ENCODE results near the gene ATP4B. TPM values are rescaled to one million over a fixed set of nuclear protein-coding genes. Genes with fewer than 3 reads are reported as not detected.

ATP4B gene
- polyA plus RNA-seq, 2 of the 4 experiments (the other 2 are of a cell fraction): not detected

- ATAC-seq (no peak), DNase-seq (ENCODE audit: low read depth in 1 of 2, low spot score in 1 of 2) (no peak), FAIRE-seq (no peak)
- no peak overlapping the region for H3K4me3 ChIP-seq
- TF ChIP-seq RNF2 (IDR thresholded peaks at IDR 0.05; ENCODE audit: borderline replicate concordance, low read depth): no peak
- no peak for TF ChIP-seq HOXA7 (CRISPR knock-in tag; IDR thresholded peaks at IDR 0.05)
- TF ChIP-seq, protein P1, sequence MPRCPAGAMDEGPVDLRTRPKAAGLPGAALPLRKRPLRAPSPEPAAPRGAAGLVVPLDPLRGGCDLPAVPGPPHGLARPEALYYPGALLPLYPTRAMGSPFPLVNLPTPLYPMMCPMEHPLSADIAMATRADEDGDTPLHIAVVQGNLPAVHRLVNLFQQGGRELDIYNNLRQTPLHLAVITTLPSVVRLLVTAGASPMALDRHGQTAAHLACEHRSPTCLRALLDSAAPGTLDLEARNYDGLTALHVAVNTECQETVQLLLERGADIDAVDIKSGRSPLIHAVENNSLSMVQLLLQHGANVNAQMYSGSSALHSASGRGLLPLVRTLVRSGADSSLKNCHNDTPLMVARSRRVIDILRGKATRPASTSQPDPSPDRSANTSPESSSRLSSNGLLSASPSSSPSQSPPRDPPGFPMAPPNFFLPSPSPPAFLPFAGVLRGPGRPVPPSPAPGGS (IDR thresholded peaks at IDR 0.05): no peak
- no peak for TF ChIP-seq HDAC2 (IDR thresholded peaks at IDR 0.05)
- TF ChIP-seq, protein P2, sequence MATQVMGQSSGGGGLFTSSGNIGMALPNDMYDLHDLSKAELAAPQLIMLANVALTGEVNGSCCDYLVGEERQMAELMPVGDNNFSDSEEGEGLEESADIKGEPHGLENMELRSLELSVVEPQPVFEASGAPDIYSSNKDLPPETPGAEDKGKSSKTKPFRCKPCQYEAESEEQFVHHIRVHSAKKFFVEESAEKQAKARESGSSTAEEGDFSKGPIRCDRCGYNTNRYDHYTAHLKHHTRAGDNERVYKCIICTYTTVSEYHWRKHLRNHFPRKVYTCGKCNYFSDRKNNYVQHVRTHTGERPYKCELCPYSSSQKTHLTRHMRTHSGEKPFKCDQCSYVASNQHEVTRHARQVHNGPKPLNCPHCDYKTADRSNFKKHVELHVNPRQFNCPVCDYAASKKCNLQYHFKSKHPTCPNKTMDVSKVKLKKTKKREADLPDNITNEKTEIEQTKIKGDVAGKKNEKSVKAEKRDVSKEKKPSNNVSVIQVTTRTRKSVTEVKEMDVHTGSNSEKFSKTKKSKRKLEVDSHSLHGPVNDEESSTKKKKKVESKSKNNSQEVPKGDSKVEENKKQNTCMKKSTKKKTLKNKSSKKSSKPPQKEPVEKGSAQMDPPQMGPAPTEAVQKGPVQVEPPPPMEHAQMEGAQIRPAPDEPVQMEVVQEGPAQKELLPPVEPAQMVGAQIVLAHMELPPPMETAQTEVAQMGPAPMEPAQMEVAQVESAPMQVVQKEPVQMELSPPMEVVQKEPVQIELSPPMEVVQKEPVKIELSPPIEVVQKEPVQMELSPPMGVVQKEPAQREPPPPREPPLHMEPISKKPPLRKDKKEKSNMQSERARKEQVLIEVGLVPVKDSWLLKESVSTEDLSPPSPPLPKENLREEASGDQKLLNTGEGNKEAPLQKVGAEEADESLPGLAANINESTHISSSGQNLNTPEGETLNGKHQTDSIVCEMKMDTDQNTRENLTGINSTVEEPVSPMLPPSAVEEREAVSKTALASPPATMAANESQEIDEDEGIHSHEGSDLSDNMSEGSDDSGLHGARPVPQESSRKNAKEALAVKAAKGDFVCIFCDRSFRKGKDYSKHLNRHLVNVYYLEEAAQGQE (IDR thresholded peaks at IDR 0.05): no peak
- TF ChIP-seq FOXS1 (CRISPR knock-in tag; IDR thresholded peaks at IDR 0.05): no peak
- TF ChIP-seq FOSL2 (IDR thresholded peaks at IDR 0.05): no peak
- no peak for TF ChIP-seq FOSL2 (CRISPR knock-in tag; IDR thresholded peaks at IDR 0.05)
- no peak for TF ChIP-seq PHF8 (IDR thresholded peaks at IDR 0.05; ENCODE audit: borderline replicate concordance, low read depth)
- no peak for TF ChIP-seq POLR2A (IDR thresholded peaks at IDR 0.05; ENCODE audit: low read length)
- TF ChIP-seq MYC (IDR thresholded peaks at IDR 0.05; ENCODE audit: borderline replicate concordance, low read length): no peak
- TF ChIP-seq CBX8 (IDR thresholded peaks at IDR 0.05): no peak
- no peak for TF ChIP-seq KDM5A (IDR thresholded peaks at IDR 0.05)
- TF ChIP-seq EHMT2 (IDR thresholded peaks at IDR 0.05; ENCODE audit: low read depth): no peak
- no peak for TF ChIP-seq TFCP2L1 (CRISPR knock-in tag; IDR thresholded peaks at IDR 0.05)
- TF ChIP-seq NFE2L2 (conservative IDR thresholded peaks at IDR 0.05; ENCODE audit: low read length): no peak
- TF ChIP-seq TP53 (CRISPR knock-in tag; IDR thresholded peaks at IDR 0.05): no peak
- no peak for TF ChIP-seq SMC3 (IDR thresholded peaks at IDR 0.05)
- no peak for TF ChIP-seq JUNB (IDR thresholded peaks at IDR 0.05)
- no peak for TF ChIP-seq NR3C1 (IDR thresholded peaks at IDR 0.05)
- no peak for TF ChIP-seq KDM1A (IDR thresholded peaks at IDR 0.05; ENCODE audit: low read depth)
- no peaks in the 10 kb centered on the region for H3K4me1 ChIP-seq
- 100% methylated on average over 1 of the region's 7 CpGs for WGBS (ENCODE audit: missing lambda C conversion rate)
- ChIA-PET CTCF (no interaction called here), POLR2A (no interaction called here)
- no peak overlapping the region for H3K4me2 ChIP-seq
- H3K9me3 ChIP-seq: 0 out of 3 replicates have a peak, but pooled peaks cover 5% of the 10 kb centered on the region
- H3K27ac ChIP-seq: no peak overlapping the region
These were observed 23.0 kb downstream of the ATP4B start for GRCh38 chr13:113635048-113635420.

DNA sequence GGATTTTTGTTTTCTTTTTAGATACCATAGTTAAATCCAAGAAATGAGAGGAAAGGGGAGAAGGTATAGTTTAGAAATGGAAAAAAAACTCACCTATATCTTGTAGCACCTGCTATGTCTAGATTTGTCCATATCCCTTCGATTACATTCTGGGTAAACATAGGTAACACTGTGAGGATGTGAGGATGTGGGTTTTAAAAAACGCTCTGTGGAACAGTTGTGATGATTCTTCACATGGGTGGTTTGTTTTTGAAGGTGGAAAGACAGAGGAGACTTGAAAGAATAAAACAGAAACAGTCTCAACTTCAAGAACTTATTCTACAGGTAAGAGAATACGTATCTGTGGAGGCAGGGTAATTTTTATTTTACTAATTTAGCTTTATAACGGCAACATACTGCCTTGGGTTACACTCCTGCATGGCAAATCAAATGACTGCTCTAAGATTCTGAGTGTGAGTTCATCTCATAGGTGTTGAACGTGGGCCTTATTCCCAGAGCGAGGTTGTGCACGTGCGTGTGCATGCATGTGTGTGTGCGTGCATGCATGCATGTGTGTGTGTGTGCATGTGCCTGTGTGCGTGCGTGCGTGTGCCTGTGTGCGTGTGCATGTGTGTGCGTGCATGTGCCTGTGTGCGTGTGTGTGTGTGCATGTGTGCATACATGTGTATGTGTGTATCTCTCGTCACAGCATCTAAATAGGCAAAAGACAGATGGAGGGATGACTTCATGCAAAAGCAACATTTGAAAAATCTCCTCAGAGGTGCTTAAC, 23.5 kb downstream of the ATP4B start:
- Histone ChIP-seq H3K4me2 (no peak overlapping the region), H3K27ac (no peak overlapping the region), H3K4me1 (no peaks in the 10 kb centered on the region), H3K4me3 (no peak overlapping the region), H3K9me3 (no peaks in the 10 kb centered on the region)
- DNase-seq (ENCODE audit: low read depth in 1 of 2, low spot score in 1 of 2) (no peak), ATAC-seq (no peak), FAIRE-seq (no peak)
- CTCF ChIA-PET: no interaction called here
- 94% methylated on average over 16 of the region's 16 CpGs for WGBS (ENCODE audit: missing lambda C conversion rate)
- POLR2A ChIA-PET: no interaction called here
- TF ChIP-seq MAZ (IDR thresholded peaks at IDR 0.05; ENCODE audit: borderline replicate concordance, low read depth, low read length) (no peak), CHD2 (IDR thresholded peaks at IDR 0.05; ENCODE audit: low read length, partially characterized antibody) (no peak), ESRRA (IDR thresholded peaks at IDR 0.05; ENCODE audit: borderline replicate concordance, low read length) (no peak), ZNF302 (CRISPR knock-in tag; IDR thresholded peaks at IDR 0.05) (no peak), ZFP36 (IDR thresholded peaks at IDR 0.05; ENCODE audit: borderline replicate concordance, partially characterized antibody) (no peak)
- TF ChIP-seq, protein P3, sequence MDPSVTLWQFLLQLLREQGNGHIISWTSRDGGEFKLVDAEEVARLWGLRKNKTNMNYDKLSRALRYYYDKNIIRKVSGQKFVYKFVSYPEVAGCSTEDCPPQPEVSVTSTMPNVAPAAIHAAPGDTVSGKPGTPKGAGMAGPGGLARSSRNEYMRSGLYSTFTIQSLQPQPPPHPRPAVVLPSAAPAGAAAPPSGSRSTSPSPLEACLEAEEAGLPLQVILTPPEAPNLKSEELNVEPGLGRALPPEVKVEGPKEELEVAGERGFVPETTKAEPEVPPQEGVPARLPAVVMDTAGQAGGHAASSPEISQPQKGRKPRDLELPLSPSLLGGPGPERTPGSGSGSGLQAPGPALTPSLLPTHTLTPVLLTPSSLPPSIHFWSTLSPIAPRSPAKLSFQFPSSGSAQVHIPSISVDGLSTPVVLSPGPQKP (IDR thresholded peaks at IDR 0.05; ENCODE audit: low read depth, low read length): no peak
- TF ChIP-seq, protein P2 (IDR thresholded peaks at IDR 0.05): no peak
- TF ChIP-seq, protein P4, sequence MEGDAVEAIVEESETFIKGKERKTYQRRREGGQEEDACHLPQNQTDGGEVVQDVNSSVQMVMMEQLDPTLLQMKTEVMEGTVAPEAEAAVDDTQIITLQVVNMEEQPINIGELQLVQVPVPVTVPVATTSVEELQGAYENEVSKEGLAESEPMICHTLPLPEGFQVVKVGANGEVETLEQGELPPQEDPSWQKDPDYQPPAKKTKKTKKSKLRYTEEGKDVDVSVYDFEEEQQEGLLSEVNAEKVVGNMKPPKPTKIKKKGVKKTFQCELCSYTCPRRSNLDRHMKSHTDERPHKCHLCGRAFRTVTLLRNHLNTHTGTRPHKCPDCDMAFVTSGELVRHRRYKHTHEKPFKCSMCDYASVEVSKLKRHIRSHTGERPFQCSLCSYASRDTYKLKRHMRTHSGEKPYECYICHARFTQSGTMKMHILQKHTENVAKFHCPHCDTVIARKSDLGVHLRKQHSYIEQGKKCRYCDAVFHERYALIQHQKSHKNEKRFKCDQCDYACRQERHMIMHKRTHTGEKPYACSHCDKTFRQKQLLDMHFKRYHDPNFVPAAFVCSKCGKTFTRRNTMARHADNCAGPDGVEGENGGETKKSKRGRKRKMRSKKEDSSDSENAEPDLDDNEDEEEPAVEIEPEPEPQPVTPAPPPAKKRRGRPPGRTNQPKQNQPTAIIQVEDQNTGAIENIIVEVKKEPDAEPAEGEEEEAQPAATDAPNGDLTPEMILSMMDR (IDR thresholded peaks at IDR 0.05): no peak
